ENCODE results near the gene TRAPPC6A. TPM values are rescaled to one million over a fixed set of nuclear protein-coding genes. Genes with fewer than 3 reads are reported as not detected.

The TRAPPC6A gene
- total and polyA plus RNA-seq, 2 of the 4 experiments (the other 2 are of a cell fraction), result 4.1 to 13.4 TPM

DNA sequence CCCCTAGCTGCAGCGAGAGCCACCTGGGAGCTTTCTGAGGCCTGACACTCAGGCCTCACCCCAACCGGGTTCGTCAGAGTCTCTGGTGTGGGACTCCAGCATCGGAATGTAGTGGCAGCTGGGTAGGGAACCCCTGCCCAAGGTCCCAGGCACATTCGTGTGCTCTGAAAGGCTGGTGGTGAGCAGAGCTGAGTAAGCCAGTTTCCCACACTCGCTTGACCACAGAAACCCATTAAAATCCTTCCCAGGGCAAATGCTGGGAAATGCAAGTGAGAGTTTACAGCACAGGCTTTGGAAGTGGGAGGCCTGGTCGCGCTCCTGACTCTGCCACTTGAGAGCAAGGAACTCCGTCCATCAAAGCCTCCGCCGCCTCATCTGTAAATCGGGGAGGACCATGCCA, 4.2 kb downstream of the TRAPPC6A start:
- Histone ChIP-seq H3K4me1 (ENCODE audit: control insufficient read depth, insufficient read depth, low read length) (peaks cover 2% of the 10 kb centered on the region), H3K36me3 (ENCODE audit: control insufficient read depth, insufficient read depth, low read length) (no peaks in the 10 kb centered on the region), H3K79me1 (ENCODE audit: low read depth in 1 of 2, low read length in 2 of 2) (peaks cover 0 to 10% of the 10 kb centered on the region in 2 experiments; a peak in 1 of 4 replicates), H3K14ac (replicated peaks; ENCODE audit: low read depth, low read length) (no peak overlapping the region), H2AFZ (replicated peaks; ENCODE audit: low read length, poor library complexity) (peak overlapping the region; percentile 27), H3K4me3 (ENCODE audit: insufficient read depth, low read depth, low read length) (no peak overlapping the region), H3K18ac (ENCODE audit: low read depth, low read length) (no peak overlapping the region), H2AK9ac (replicated peaks; ENCODE audit: low read depth, low read length, poor library complexity) (no peak overlapping the region), H4K5ac (ENCODE audit: low read depth, low read length) (no peak overlapping the region), H2BK15ac (ENCODE audit: low read depth, low read length) (no peak overlapping the region), H3K9me3 (ENCODE audit: control insufficient read depth, insufficient read depth, low read length) (no peaks in the 10 kb centered on the region), H3K27ac (ENCODE audit: insufficient read depth, low read length) (no peak overlapping the region), H3K4me2 (ENCODE audit: low read depth, low read length) (no peak overlapping the region), H3K9me1 (ENCODE audit: insufficient read depth, low read length) (0 out of 2 replicates have a peak, but pooled peaks cover 8% of the 10 kb centered on the region), H3K9ac (ENCODE audit: low read depth, low read length) (no peak overlapping the region), H4K8ac (ENCODE audit: low read depth in 2 of 2, low read length in 2 of 2) (no peak overlapping the region), H2BK5ac (ENCODE audit: low read depth, low read length, poor library complexity, severe bottlenecking) (no peak overlapping the region), H3K4ac (ENCODE audit: low read depth, low read length) (no peak overlapping the region), H3K27me3 (ENCODE audit: control insufficient read depth, insufficient read depth, low read length) (peaks cover 2% of the 10 kb centered on the region; the same call in 1 of the 2 replicates), H2BK120ac (ENCODE audit: low read depth, low read length) (no peak overlapping the region), H4K20me1 (ENCODE audit: insufficient read depth, low read length) (no peaks in the 10 kb centered on the region; the same call in 1 of the 2 replicates), H4K91ac (ENCODE audit: insufficient read depth, low read depth, low read length) (no peak overlapping the region), H3K23ac (ENCODE audit: low read depth, low read length) (no peak overlapping the region), H3K56ac (ENCODE audit: extremely low read depth, insufficient read depth, low read length) (no peak overlapping the region), H2AK5ac (ENCODE audit: low read depth, low read length) (no peak overlapping the region), H2BK20ac (ENCODE audit: low read depth, low read length) (no peak overlapping the region)
- ATAC-seq (ENCODE audit: low read depth) (no peak), DNase-seq (peak; percentile 79)
- TF ChIP-seq RFX5 (IDR thresholded peaks at IDR 0.05; ENCODE audit: low read depth, low read length) (no peak), CTCF (conservative IDR thresholded peaks at IDR 0.05; ENCODE audit: low read depth, low read length) (no peak)
- in situ Hi-C loops (cut with MboI; ENCODE audit: low sequenced_read_pairs) (no loop called here), dilution Hi-C loops (cut with HindIII; ENCODE audit: low sequenced_read_pairs, unreplicated experiment) (no loop called here), intact Hi-C loops (cut with micrococcal nuclease) (no loop called here)
- 40% methylated on average over 1 of the region's 12 CpGs; no CpG with 5 or more reads in 1 of the 2 experiments for WGBS, 2 experiments (ENCODE audit: extremely low coverage in 2 of 2, insufficient read length in 1 of 2)
- BruUV-seq (replicated peaks), result no TSS peak
- POLR2A ChIA-PET (ENCODE audit: unreplicated experiment), result no interaction called here
- CTCF ChIA-PET, result no interaction called here

Data from IMR-90 (cell line).